HG03521 (cell line): ENCODE results near the gene RNH1.
A peak's percentile ranks its signal among the peaks of the same experiment; 100 is the strongest.
"Not testable (repeated sequence)": the region's sequence is repeated elsewhere in the genome, so short reads cannot be mapped to it uniquely, and the experiment has no call there.

Source experiments
- ATAC-seq: cut with Tn5 transposase; IDR thresholded peaks from one replicate; pipeline ENCODE4 v1.9.1; 2021; ENCODE audit warnings: mild to moderate bottlenecking, moderate library complexity; ENCODE audit not compliant: unreplicated experiment

The RNH1 gene

GRCh38 chr11:520428-521176 lies 13.6 kb upstream of the RNH1 start:
- ATAC-seq: no peak

- peak; percentile 93 for ATAC-seq
These were observed 11.6 kb upstream of the RNH1 start for GRCh38 chr11:518463-519202.

GRCh38 chr11:516918-517685 lies 10.1 kb upstream of the RNH1 start:
- ATAC-seq: not testable (repeated sequence)

- ATAC-seq: no peak
These were observed 9.4 kb upstream of the RNH1 start for GRCh38 chr11:516400-516799.

- no peak for ATAC-seq
These were observed 8.1 kb upstream of the RNH1 start for GRCh38 chr11:515131-515530.

GRCh38 chr11:514606-515005 lies 7.6 kb upstream of the RNH1 start:
- no peak for ATAC-seq

GRCh38 chr11:512761-513595 lies 5.9 kb upstream of the RNH1 start:
- no peak for ATAC-seq

GRCh38 chr11:508956-509355 lies 1.9 kb upstream of the RNH1 start:
- ATAC-seq: no peak

- no peak for ATAC-seq
These were observed 879 bp upstream of the RNH1 start for GRCh38 chr11:507727-508515.

- peak; percentile 62 for ATAC-seq
These were observed 626 bp downstream of the RNH1 start for GRCh38 chr11:506238-506994.

- no peak for ATAC-seq
These were observed 2.1 kb downstream of the RNH1 start for GRCh38 chr11:504994-505344.

- no peak for ATAC-seq
These were observed 2.7 kb downstream of the RNH1 start for GRCh38 chr11:504053-504993.

GRCh38 chr11:503179-503981 lies 3.7 kb downstream of the RNH1 start:
- no peak for ATAC-seq

GRCh38 chr11:502288-503178 lies 4.5 kb downstream of the RNH1 start:
- ATAC-seq: no peak

GRCh38 chr11:501683-502287 lies 5.3 kb downstream of the RNH1 start:
- ATAC-seq: no peak
